Activated CD8-positive, alpha-beta T cell treated with anti-CD3 and anti-CD28 coated beads, Interleukin-2, amount 10 ng/mL, durations not matched to agents 7 days and 5 days (primary cell): ENCODE measurements around the gene RPL19. TPM values are rescaled to one million over a fixed set of nuclear protein-coding genes. Genes with fewer than 3 reads are reported as not detected.

Source experiments
- ATAC-seq: fragments of 150-1000 bp; cut with Tn5 transposase; one replicate; pipeline ENCODE4 v1.10.0; 2021; ENCODE audit warnings: moderate library complexity
- CTCF ChIA-PET: fragments of 350-600 bp; sonication (Branson Sonifier 250); formaldehyde crosslinking; loops from one replicate; lab custom pipeline; 2021; ENCODE audit warnings: antibody characterized with exemption; lab: Charles Lee
- POLR2A ChIA-PET: fragments of 350-600 bp; sonication (Branson Sonifier 250); formaldehyde crosslinking; loops from one replicate; lab custom pipeline; 2021; ENCODE audit warnings: antibody characterized with exemption; lab: Charles Lee
- DNase-seq: peaks from one replicate; pipeline ENCODE4 v3.0.0-alpha.2; 2020
- H3K27ac Mint-ChIP-seq: one replicate; pipeline ENCODE4 v1.8.0; 2021; ENCODE audit warnings: mild to moderate bottlenecking, mixed read lengths
- H3K27me3 Mint-ChIP-seq: one replicate; pipeline ENCODE4 v1.8.0; 2021; ENCODE audit warnings: low read depth, mixed read lengths
- H3K36me3 Mint-ChIP-seq: one replicate; pipeline ENCODE4 v1.8.0; 2021; ENCODE audit warnings: low read depth, mixed read lengths
- H3K4me1 Mint-ChIP-seq: one replicate; pipeline ENCODE4 v1.8.0; 2021; ENCODE audit warnings: low read depth, mixed read lengths
- H3K4me3 Mint-ChIP-seq: one replicate; pipeline ENCODE4 v1.8.0; 2021; ENCODE audit warnings: mild to moderate bottlenecking, mixed read lengths
- H3K9me3 Mint-ChIP-seq: one replicate; pipeline ENCODE4 v1.8.0; 2022; ENCODE audit warnings: mixed read lengths; ENCODE audit not compliant: insufficient read depth
- total RNA-seq, 2 experiments: library from RNA; stranded (reverse); gene quantifications; one replicate each; pipeline ENCODE4 v1.2.3, GENCODE V29; 2021

The RPL19 gene
- total RNA-seq, 2 experiments from 2014 or later = 1,896 to 1,946 TPM

DNA sequence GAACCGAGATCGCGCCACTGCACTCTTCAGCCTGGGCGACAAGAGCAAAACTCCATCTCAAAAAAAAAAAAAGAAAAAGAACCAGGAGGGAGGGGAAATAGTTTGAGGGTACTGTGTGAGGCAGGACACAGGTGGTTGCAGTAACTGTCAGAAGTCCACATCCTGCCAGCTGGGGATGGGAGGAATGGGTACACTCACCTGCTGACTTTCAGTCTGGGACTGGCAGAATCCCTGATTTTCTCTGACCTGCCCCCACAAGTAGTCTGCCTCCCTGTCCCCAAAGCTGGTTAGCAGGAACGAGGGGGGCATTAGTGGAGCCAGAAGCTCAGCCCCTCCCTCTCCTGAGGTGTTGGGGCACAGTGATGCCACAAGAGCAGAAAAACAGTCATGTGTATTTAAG lies 27.0 kb upstream of the RPL19 start:
- ChIA-PET CTCF (interaction anchor here (0.8 to 9.8 kb wide), 7 partner anchors 9 to 191 kb away, joined by 3 to 188 read pairs (median 50); partner anchors contain the start of genes ARL5C, CACNB1, PLXDC1 and RPL19), POLR2A (interaction anchor here (0.6 to 2.3 kb wide), 5 partner anchors 8 to 146 kb away, joined by 3 to 6 read pairs (median 3); partner anchors contain the start of gene RPL19)
- Mint-ChIP-seq H3K9me3 (peaks cover 4% of the 10 kb centered on the region), H3K4me1 (peaks cover 45% of the 10 kb centered on the region), H3K27me3 (peaks cover 8% of the 10 kb centered on the region), H3K36me3 (peaks cover 29% of the 10 kb centered on the region), H3K27ac (peak overlapping the region; percentile 63), H3K4me3 (no peak overlapping the region)
- no peak for DNase-seq
- ATAC-seq = no peak

DNA sequence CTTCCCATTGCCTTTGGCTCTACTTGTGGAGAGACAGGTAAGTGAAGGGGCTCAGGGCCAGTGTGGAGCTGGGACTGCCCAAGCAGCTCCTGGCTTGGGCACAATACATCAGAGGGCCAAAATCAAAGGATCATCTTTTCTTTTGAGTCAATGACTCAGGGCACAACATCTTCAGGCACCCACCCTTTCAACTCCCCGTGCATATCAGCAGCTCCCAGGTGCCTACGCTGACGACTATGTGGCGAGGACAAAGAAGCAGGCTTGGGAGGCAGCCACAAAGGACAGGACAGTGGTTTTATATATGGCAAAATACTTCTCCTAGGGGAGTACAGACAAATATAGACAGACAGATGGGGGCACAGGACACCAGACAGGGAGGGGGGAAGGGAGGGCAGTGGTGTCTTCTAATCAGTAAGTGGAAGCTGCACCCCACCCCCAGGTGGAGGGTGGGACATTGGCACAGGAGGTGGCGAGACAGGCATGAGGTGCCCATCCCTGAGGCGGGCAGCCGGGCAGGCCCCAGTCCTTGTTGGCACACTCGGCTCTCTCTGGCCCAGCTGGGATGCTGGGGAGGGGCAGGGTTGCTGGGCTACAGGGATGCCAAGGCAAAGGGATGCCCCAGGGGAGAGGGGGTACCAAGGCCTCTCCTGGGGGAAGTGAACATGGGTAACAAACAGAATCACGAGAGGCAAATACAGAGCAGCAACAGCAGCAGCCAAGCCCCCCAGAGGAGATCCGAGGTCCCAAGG lies 26.4 kb upstream of the RPL19 start:
- no peak for ATAC-seq
- H3K27ac Mint-ChIP-seq = peak overlapping the region; percentile 63
- H3K36me3 Mint-ChIP-seq = peaks cover 29% of the 10 kb centered on the region
- H3K27me3 Mint-ChIP-seq = peaks cover 6% of the 10 kb centered on the region
- H3K4me3 Mint-ChIP-seq = no peak overlapping the region
- ChIA-PET CTCF (interaction anchor here (0.6 to 9.8 kb wide), 25 partner anchors 9 to 519 kb away, joined by 3 to 188 read pairs (median 5); partner anchors contain the start of genes ARL5C, CACNB1, CWC25 and FBXO47), POLR2A (interaction anchor here (0.8 to 2.3 kb wide), 6 partner anchors 9 to 320 kb away, joined by 3 to 7 read pairs (median 4); partner anchors contain the start of genes FBXO47 and RPL23)
- no peak for DNase-seq
- peaks cover 4% of the 10 kb centered on the region for H3K9me3 Mint-ChIP-seq
- H3K4me1 Mint-ChIP-seq = peaks cover 40% of the 10 kb centered on the region

DNA sequence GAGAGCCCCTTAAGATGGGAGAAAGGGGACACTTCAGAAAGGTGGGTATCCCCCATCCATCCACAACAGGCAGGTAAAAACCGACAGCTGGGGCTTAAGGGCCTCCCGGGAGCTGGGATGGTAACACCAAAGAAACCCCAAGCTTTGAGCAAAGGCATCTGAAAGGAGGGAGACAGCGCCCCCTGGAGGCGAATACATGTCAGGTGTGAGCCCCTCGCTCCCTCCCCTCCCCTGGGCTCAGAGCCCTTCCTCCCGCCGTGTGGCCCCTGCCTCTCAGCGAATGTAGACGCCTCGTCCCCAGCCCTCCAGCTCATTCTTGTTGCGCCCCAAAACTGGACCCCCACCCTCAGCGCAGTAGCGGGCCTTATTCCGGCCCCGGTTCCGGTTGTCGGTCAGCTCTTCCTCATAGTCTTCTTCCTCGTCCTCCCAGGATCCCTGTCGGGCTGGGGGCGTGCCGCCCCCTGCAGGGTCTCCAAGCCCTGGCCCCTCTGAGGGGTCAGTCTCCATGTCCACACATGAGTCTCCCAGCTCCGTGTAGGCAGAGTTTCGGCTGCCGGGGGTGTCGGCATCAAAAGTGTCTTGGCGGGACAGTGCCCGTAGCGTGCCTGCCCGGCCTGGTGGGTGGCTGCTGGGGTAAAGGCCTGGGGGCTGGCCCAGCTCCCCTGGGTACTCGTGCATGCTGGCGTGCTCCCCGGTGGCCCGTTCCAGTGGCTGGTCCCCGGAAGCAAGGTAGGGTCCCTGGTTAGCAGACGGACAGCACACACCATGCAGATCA lies 25.0 kb upstream of the RPL19 start:
- H3K4me1 Mint-ChIP-seq = peaks cover 34% of the 10 kb centered on the region
- CTCF ChIA-PET = interaction anchor here (0.6 to 9.8 kb wide), 53 partner anchors 8 to 521 kb away, joined by 3 to 188 read pairs (median 5); partner anchors contain the start of genes ARL5C, CACNB1, CWC25 and FBXO47

DNA sequence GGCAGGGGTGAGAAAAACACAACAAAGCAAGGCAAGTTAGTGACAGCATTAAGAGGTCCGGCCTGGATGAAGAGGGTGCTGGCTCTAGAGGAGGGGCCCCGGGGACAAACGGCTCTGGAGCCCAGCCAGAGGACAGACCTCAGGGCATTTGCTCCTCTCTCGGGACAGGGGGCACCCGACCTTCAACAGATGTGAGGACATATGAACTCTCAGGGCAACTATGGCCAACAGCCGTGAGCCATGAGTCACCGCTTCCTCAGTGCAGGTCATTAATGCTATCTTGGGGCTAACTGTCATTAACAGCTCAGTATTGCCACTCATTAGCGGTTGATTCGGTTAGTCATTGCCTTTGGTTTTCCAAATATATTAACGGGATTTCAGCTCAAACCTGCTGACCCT lies 24.4 kb upstream of the RPL19 start:
- ChIA-PET CTCF (interaction anchor here (0.9 to 9.8 kb wide), 23 partner anchors 7 to 322 kb away, joined by 3 to 188 read pairs (median 6); partner anchors contain the start of genes ARL5C, CACNB1, LASP1NB and PLXDC1), POLR2A (interaction anchor here (0.9 kb wide), 1 partner anchor 193 kb away, joined by 4 read pairs; no protein-coding TSS in a partner anchor)
- Mint-ChIP-seq H3K36me3 (peaks cover 26% of the 10 kb centered on the region), H3K27ac (no peak overlapping the region), H3K4me3 (no peak overlapping the region), H3K4me1 (peaks cover 28% of the 10 kb centered on the region), H3K27me3 (no peaks in the 10 kb centered on the region), H3K9me3 (no peaks in the 10 kb centered on the region)
- DNase-seq = no peak
- no peak for ATAC-seq

More for the DNA sequence above, 25.0 kb upstream of the RPL19 start:
- Mint-ChIP-seq H3K27ac (no peak overlapping the region), H3K27me3 (no peaks in the 10 kb centered on the region), H3K36me3 (peaks cover 26% of the 10 kb centered on the region), H3K9me3 (no peaks in the 10 kb centered on the region), H3K4me3 (no peak overlapping the region)
- ATAC-seq = peak; percentile 87
- POLR2A ChIA-PET = interaction anchor here (0.9 to 2.3 kb wide), 5 partner anchors 10 to 321 kb away, joined by 3 to 7 read pairs (median 4); partner anchors contain the start of genes FBXO47 and RPL23
- DNase-seq = peak; percentile 87

DNA sequence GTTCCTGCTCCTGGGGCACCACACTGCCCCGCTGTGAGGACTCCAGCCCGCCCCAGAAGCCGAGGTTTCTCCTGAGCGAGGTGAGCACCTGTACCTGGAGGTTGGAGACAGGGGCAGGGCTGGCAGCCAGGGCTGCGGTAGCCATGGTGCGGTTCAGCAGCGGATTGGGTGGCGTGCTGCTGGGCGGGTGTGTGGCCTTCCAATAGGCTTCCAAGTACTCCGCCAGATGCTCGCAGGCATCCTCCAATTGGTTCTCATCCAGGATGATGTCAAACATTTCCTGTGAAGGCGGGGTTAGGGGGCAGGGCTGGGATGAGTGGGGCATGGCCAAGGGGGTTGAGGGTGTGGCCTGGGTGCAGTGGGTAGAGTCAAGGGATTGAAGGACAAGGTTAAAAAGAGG lies 22.8 kb upstream of the RPL19 start:
- POLR2A ChIA-PET = no interaction called here

DNA sequence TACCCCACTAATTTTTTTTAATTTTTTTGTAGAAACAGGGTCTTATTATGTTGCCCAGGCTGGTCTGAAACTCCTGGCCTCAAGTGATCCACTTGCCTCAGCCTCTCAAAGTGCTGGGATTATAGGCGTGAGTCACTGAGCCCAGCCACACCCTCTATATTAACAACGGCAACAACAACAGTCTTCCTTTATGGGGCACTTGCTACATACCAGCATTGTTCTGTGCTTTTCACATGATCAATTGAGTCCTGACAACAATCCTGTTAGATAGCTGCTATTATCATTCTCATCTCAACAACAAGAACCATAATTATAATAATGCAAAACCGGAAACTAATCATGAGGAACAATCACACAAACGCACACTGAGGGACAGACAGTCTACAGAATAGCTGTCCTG lies 21.5 kb upstream of the RPL19 start:
- CTCF ChIA-PET = interaction anchor here (1.1 to 9.8 kb wide), 3 partner anchors 14 to 54 kb away, joined by 3 to 188 read pairs (median 4); partner anchors contain the start of gene ARL5C
- Mint-ChIP-seq H3K27ac (no peak overlapping the region), H3K36me3 (peaks cover 39% of the 10 kb centered on the region), H3K27me3 (no peaks in the 10 kb centered on the region), H3K9me3 (no peaks in the 10 kb centered on the region), H3K4me3 (no peak overlapping the region), H3K4me1 (peaks cover 11% of the 10 kb centered on the region)
- DNase-seq (no peak), ATAC-seq (no peak)
- POLR2A ChIA-PET = no interaction called here

More for the DNA sequence above, 22.8 kb upstream of the RPL19 start:
- Mint-ChIP-seq H3K27me3 (no peaks in the 10 kb centered on the region), H3K36me3 (peaks cover 29% of the 10 kb centered on the region), H3K27ac (no peak overlapping the region), H3K9me3 (no peaks in the 10 kb centered on the region), H3K4me3 (no peak overlapping the region), H3K4me1 (peaks cover 24% of the 10 kb centered on the region)
- no peak for ATAC-seq
- CTCF ChIA-PET = interaction anchor here (6.9 to 9.8 kb wide), 2 partner anchors 13 to 195 kb away, joined by 100 to 188 read pairs; partner anchors contain the start of gene ARL5C
- DNase-seq = no peak

DNA sequence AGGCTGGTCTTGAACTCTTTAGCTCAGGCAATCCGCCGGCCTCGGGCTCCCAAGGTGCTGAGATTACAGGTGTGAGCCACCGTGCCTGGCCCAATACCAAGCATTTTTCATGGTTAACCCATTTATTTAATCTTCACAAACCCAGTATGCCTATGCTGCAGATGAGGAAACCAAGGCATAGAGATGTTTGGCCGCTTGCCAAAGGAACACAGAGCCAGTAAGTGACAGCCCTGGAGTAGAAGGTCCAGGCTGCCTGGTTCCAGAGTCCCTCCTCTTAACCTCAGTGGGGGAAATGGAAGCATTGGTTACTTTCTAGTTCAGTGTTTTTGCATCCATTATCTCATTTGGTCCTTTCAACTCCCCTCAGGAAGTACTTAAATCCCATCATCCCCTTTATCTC lies 18.8 kb upstream of the RPL19 start:
- peaks cover 47% of the 10 kb centered on the region for H3K36me3 Mint-ChIP-seq
- POLR2A ChIA-PET = no interaction called here
- H3K9me3 Mint-ChIP-seq = no peaks in the 10 kb centered on the region
- H3K27ac Mint-ChIP-seq = no peak overlapping the region
- ATAC-seq = no peak
- no peaks in the 10 kb centered on the region for H3K27me3 Mint-ChIP-seq
- H3K4me1 Mint-ChIP-seq = no peaks in the 10 kb centered on the region
- H3K4me3 Mint-ChIP-seq = no peak overlapping the region
- no peak for DNase-seq
- CTCF ChIA-PET = interaction anchor here (9.8 kb wide), 1 partner anchor 17 kb away, joined by 188 read pairs; the partner anchor contains the start of gene ARL5C

DNA sequence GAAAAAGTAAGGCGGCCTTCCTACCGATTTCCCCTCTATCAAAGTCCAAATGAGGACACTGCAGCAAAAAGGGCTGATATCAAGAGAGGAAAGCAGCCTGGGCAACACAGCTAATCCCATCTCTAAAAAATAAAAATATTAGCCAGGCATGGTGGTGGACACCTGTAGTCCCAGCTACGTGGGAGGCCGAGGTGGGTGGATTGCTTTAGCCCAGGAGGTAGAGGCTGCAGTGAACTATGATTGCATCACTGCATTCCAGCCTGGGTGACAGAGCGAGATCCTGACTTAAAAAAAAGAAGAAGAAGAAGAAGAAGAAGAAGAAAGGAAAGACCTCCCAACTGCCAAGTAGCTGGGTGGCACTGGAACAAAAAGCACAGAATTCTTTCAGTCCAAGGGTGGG lies 17.0 kb upstream of the RPL19 start:
- POLR2A ChIA-PET = no interaction called here

DNA sequence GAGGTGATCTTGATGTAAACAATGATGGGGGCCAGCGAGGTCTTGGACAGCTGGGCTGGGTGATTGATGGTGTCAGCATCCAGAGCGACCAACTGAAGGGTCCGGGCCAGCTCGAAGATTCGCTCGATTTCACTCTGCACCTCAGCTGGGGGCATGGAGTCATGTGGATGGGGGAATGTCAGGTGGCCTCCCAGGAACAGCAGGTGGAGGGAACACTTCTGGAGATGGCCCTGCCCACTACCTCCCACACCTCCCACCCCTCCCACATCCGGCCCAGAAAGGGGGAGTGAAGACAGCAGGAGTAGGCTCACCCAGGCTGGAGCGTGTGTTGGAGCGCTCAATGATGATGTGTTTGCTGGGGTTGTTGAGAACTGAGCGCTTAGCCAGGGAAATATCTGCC lies 16.4 kb upstream of the RPL19 start:
- ChIA-PET POLR2A (no interaction called here), CTCF (interaction anchor here (1.2 to 3.1 kb wide), 5 partner anchors 9 to 200 kb away, joined by 4 to 17 read pairs (median 7); partner anchors contain the start of gene RPL19)
- no peak overlapping the region for H3K4me3 Mint-ChIP-seq
- ATAC-seq (no peak), DNase-seq (no peak)
- H3K4me1 Mint-ChIP-seq = peaks cover 7% of the 10 kb centered on the region
- H3K27ac Mint-ChIP-seq = no peak overlapping the region
- no peaks in the 10 kb centered on the region for H3K27me3 Mint-ChIP-seq
- no peaks in the 10 kb centered on the region for H3K9me3 Mint-ChIP-seq
- H3K36me3 Mint-ChIP-seq = peaks cover 40% of the 10 kb centered on the region

More for the DNA sequence above, 17.0 kb upstream of the RPL19 start:
- H3K4me3 Mint-ChIP-seq = no peak overlapping the region
- DNase-seq (no peak), ATAC-seq (no peak)
- no peak overlapping the region for H3K27ac Mint-ChIP-seq
- no peaks in the 10 kb centered on the region for H3K9me3 Mint-ChIP-seq
- CTCF ChIA-PET = interaction anchor here (1.2 to 3.1 kb wide), 5 partner anchors 9 to 200 kb away, joined by 4 to 17 read pairs (median 7); partner anchors contain the start of gene RPL19
- peaks cover 7% of the 10 kb centered on the region for H3K4me1 Mint-ChIP-seq
- no peaks in the 10 kb centered on the region for H3K27me3 Mint-ChIP-seq
- H3K36me3 Mint-ChIP-seq = peaks cover 37% of the 10 kb centered on the region

DNA sequence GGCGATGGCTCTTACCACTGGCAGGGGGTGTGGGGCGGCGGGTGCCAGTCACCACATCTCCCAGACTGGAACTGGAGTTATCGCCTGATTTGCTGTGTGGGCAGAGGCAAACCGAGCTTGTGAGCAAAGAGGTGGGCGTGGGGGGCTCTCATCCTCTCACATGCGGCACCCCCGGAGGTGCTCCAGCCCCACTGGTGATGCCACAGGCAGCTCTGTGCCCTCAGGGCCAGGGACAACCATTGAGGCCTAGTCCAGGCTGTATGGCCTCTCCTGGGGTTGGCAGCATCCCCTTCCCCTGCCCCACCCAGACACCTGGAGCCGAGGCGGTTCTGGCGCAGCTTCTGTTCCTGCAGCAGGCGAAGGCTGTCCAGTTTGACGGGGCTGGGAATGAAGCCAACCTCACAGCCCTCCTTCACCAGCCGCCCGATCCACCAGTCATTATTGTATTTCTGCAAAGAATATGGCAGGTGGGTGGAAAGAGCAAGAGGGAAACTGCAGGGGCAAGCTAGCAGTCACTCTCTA lies 13.5 kb upstream of the RPL19 start:
- DNase-seq (no peak), ATAC-seq (no peak)
- ChIA-PET POLR2A (interaction anchor here (0.7 to 1.2 kb wide), 3 partner anchors 13 to 24 kb away, joined by 3 to 4 read pairs (median 4); partner anchors contain the start of gene RPL19), CTCF (interaction anchor here (0.8 to 1.1 kb wide), 2 partner anchors 12 to 203 kb away, joined by 3 to 4 read pairs; no protein-coding TSS in a partner anchor)
- Mint-ChIP-seq H3K9me3 (no peaks in the 10 kb centered on the region), H3K4me1 (peaks cover 7% of the 10 kb centered on the region), H3K27me3 (no peaks in the 10 kb centered on the region), H3K27ac (no peak overlapping the region), H3K36me3 (peaks cover 41% of the 10 kb centered on the region), H3K4me3 (no peak overlapping the region)
